ENCODE measurements around the gene CGB1. TPM values are rescaled to one million over a fixed set of nuclear protein-coding genes. Genes with fewer than 3 reads are reported as not detected.
A peak's percentile ranks its signal among the peaks of the same experiment; 100 is the strongest.

The CGB1 gene
- total and polyA plus RNA-seq, 2 of the 13 experiments (the other 11 are each of a cell fraction or from before 2014, with no cell fraction given): not detected

DNA sequence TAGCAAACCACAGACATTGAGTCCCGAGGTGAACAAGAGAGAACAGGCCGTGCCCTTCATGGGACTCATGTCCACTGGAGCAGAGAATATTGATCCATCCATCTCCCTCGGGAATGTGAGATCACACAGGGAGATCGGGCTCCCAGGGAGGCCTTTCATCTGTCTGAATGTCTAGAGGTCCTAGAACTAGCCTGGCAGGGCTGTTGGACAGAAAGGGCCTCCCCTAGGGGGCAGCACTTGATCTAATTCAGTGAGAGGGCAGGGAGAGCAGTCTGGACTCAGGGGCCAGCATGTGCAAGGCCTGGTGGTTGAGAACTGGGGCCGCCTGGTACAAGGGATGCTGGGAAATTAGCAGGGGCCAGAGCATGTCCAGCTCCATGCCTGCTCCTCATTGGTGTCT, 38.7 kb downstream of the CGB1 start (continued):
- TF ChIP-seq CCDC6 (CRISPR knock-in tag; IDR thresholded peaks at IDR 0.05) (no peak), KDM1A (CRISPR knock-in tag; IDR thresholded peaks at IDR 0.05) (no peak), ZNF12 (CRISPR knock-in tag; IDR thresholded peaks at IDR 0.05) (no peak), HES4 (CRISPR knock-in tag; IDR thresholded peaks at IDR 0.05; ENCODE audit: borderline replicate concordance) (no peak), XRCC5 (optimal IDR thresholded peaks at IDR 0.05; ENCODE audit: low read length) (peak; percentile 59), ZNF768 (CRISPR knock-in tag; IDR thresholded peaks at IDR 0.05) (no peak), SMAD1 (CRISPR knock-in tag; IDR thresholded peaks at IDR 0.05; ENCODE audit: borderline replicate concordance, low read depth) (0 out of 2 replicates have a peak, but pooled peaks have one; percentile 32), RAD21 (CRISPR knock-in tag; IDR thresholded peaks at IDR 0.05) (peak; percentile 43; the same call in 1 of the 2 replicates), ZNF577 (CRISPR knock-in tag; IDR thresholded peaks at IDR 0.05; ENCODE audit: borderline replicate concordance, low read depth) (no peak), LCORL (IDR thresholded peaks at IDR 0.05) (no peak), LCORL (CRISPR knock-in tag; IDR thresholded peaks at IDR 0.05) (no peak), ZNF143 (CRISPR knock-in tag; IDR thresholded peaks at IDR 0.05) (peak; percentile 52; the same call in 1 of the 2 replicates), SAP130 (CRISPR knock-in tag; IDR thresholded peaks at IDR 0.05; ENCODE audit: low read depth) (peak; percentile 39; the same call in 1 of the 2 replicates), NAIF1 (CRISPR knock-in tag; IDR thresholded peaks at IDR 0.05; ENCODE audit: borderline replicate concordance) (no peak), FOXJ3 (CRISPR knock-in tag; IDR thresholded peaks at IDR 0.05; ENCODE audit: borderline replicate concordance) (no peak), TOE1 (CRISPR knock-in tag; IDR thresholded peaks at IDR 0.05) (no peak), TAF1 (CRISPR knock-in tag; IDR thresholded peaks at IDR 0.05) (no peak), SALL2 (CRISPR knock-in tag; IDR thresholded peaks at IDR 0.05) (no peak), RAD51 (IDR thresholded peaks at IDR 0.05; ENCODE audit: borderline replicate concordance) (no peak), NFE2 (CRISPR knock-in tag; IDR thresholded peaks at IDR 0.05) (no peak)
- TF ChIP-seq, protein P1, sequence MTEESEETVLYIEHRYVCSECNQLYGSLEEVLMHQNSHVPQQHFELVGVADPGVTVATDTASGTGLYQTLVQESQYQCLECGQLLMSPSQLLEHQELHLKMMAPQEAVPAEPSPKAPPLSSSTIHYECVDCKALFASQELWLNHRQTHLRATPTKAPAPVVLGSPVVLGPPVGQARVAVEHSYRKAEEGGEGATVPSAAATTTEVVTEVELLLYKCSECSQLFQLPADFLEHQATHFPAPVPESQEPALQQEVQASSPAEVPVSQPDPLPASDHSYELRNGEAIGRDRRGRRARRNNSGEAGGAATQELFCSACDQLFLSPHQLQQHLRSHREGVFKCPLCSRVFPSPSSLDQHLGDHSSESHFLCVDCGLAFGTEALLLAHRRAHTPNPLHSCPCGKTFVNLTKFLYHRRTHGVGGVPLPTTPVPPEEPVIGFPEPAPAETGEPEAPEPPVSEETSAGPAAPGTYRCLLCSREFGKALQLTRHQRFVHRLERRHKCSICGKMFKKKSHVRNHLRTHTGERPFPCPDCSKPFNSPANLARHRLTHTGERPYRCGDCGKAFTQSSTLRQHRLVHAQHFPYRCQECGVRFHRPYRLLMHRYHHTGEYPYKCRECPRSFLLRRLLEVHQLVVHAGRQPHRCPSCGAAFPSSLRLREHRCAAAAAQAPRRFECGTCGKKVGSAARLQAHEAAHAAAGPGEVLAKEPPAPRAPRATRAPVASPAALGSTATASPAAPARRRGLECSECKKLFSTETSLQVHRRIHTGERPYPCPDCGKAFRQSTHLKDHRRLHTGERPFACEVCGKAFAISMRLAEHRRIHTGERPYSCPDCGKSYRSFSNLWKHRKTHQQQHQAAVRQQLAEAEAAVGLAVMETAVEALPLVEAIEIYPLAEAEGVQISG (CRISPR knock-in tag; IDR thresholded peaks at IDR 0.05): peak; percentile 38; the same call in 1 of the 2 replicates
- TF ChIP-seq, protein P2, sequence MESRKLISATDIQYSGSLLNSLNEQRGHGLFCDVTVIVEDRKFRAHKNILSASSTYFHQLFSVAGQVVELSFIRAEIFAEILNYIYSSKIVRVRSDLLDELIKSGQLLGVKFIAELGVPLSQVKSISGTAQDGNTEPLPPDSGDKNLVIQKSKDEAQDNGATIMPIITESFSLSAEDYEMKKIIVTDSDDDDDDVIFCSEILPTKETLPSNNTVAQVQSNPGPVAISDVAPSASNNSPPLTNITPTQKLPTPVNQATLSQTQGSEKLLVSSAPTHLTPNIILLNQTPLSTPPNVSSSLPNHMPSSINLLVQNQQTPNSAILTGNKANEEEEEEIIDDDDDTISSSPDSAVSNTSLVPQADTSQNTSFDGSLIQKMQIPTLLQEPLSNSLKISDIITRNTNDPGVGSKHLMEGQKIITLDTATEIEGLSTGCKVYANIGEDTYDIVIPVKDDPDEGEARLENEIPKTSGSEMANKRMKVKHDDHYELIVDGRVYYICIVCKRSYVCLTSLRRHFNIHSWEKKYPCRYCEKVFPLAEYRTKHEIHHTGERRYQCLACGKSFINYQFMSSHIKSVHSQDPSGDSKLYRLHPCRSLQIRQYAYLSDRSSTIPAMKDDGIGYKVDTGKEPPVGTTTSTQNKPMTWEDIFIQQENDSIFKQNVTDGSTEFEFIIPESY (CRISPR knock-in tag; IDR thresholded peaks at IDR 0.05): peak; percentile 16; the same call in 1 of the 2 replicates
- TF ChIP-seq, protein P3, sequence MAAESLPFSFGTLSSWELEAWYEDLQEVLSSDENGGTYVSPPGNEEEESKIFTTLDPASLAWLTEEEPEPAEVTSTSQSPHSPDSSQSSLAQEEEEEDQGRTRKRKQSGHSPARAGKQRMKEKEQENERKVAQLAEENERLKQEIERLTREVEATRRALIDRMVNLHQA (CRISPR knock-in tag; IDR thresholded peaks at IDR 0.05): no peak
- TF ChIP-seq, protein P4, sequence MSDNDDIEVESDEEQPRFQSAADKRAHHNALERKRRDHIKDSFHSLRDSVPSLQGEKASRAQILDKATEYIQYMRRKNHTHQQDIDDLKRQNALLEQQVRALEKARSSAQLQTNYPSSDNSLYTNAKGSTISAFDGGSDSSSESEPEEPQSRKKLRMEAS (IDR thresholded peaks at IDR 0.05): peak; percentile 24; the same call in 1 of the 2 replicates
